GM23338 (cell line): ENCODE data around the gene CAD. TPM values are rescaled to one million over a fixed set of nuclear protein-coding genes. Genes with fewer than 3 reads are reported as not detected.

Experiments
- ATAC-seq: fragments of 200-7000 bp; cut with Tn5 transposase; 3 replicates; pipeline ENCODE4 v1.9.1; 2020
- DNase-seq: peaks from one replicate; pipeline ENCODE4 v3.0.0-alpha.2; 2015; ENCODE audit warnings: low spot score
- H2AFZ ChIP-seq: fragments of 200-600 bp; sonication (generic); 2 replicates; pipeline ENCODE4 v1.8.0; 2016; ENCODE audit warnings: antibody characterized with exemption, mild to moderate bottlenecking, moderate library complexity
- H3F3A ChIP-seq: fragments of 200-600 bp; sonication (generic); replicated peaks from 2 replicates; pipeline ENCODE4 v1.8.0; 2017; ENCODE audit warnings: antibody characterized with exemption, mixed run types, low read depth
- H3K27ac ChIP-seq: fragments of 200-600 bp; sonication (generic); 2 replicates; pipeline ENCODE4 v1.6.1; 2016; ENCODE audit warnings: low read depth
- H3K27me3 ChIP-seq: fragments of 200-600 bp; sonication (generic); 2 replicates; pipeline ENCODE4 v1.8.0; 2016; ENCODE audit warnings: mild to moderate bottlenecking, mixed run types, moderate library complexity; ENCODE audit not compliant: insufficient read depth
- H3K36me3 ChIP-seq: fragments of 200-600 bp; sonication (generic); 2 replicates; pipeline ENCODE4 v1.8.0; 2016; ENCODE audit warnings: mild to moderate bottlenecking; ENCODE audit not compliant: insufficient read depth
- H3K4me1 ChIP-seq: fragments of 200-600 bp; sonication (generic); 2 replicates; pipeline ENCODE4 v1.8.0; 2016; ENCODE audit warnings: mild to moderate bottlenecking, moderate library complexity; ENCODE audit not compliant: insufficient read depth
- H3K4me2 ChIP-seq: fragments of 200-600 bp; sonication (generic); 2 replicates; pipeline ENCODE4 v1.7.1; 2017; ENCODE audit warnings: mixed run types
- H3K4me3 ChIP-seq: fragments of 200-600 bp; sonication (generic); 2 replicates; pipeline ENCODE4 v1.6.1; 2016; ENCODE audit warnings: mixed run types
- H3K79me2 ChIP-seq: fragments of 200-600 bp; sonication (generic); replicated peaks from 2 replicates; pipeline ENCODE4 v1.8.0; 2017; ENCODE audit warnings: mild to moderate bottlenecking; ENCODE audit not compliant: insufficient read depth
- H3K9me2 ChIP-seq: fragments of 200-600 bp; sonication (generic); 2 replicates; pipeline ENCODE4 v1.8.0; 2017; ENCODE audit not compliant: insufficient read depth
- H4K20me1 ChIP-seq: fragments of 200-600 bp; sonication (generic); replicated peaks from 2 replicates; pipeline ENCODE4 v1.8.0; 2017; ENCODE audit warnings: mild to moderate bottlenecking; ENCODE audit not compliant: insufficient read depth
- H3K27ac Mint-ChIP-seq: 2 replicates; pipeline ENCODE4 v1.8.0; 2020; ENCODE audit warnings: inconsistent platforms, mild to moderate bottlenecking, moderate library complexity, mixed read lengths
- H3K27me3 Mint-ChIP-seq: 3 replicates; pipeline ENCODE4 v1.8.0; 2022; ENCODE audit warnings: low read depth, mild to moderate bottlenecking, moderate library complexity, mixed read lengths, inconsistent platforms; ENCODE audit not compliant: insufficient read depth, poor library complexity
- H3K36me3 Mint-ChIP-seq: 3 replicates; pipeline ENCODE4 v1.8.0; 2021; ENCODE audit warnings: low read depth, mild to moderate bottlenecking, inconsistent platforms, moderate library complexity, mixed read lengths
- H3K4me1 Mint-ChIP-seq: 3 replicates; pipeline ENCODE4 v1.8.0; 2020; ENCODE audit warnings: mild to moderate bottlenecking, inconsistent platforms, mixed read lengths
- H3K4me3 Mint-ChIP-seq: 3 replicates; pipeline ENCODE4 v1.8.0; 2021; ENCODE audit warnings: moderate library complexity, mild to moderate bottlenecking, inconsistent platforms, mixed read lengths
- H3K9me3 Mint-ChIP-seq: 3 replicates; pipeline ENCODE4 v1.8.0; 2020; ENCODE audit warnings: moderate library complexity, mild to moderate bottlenecking, inconsistent platforms, mixed read lengths
- CREB1 ChIP-seq: fragments of 250-450 bp; sonication (Bioruptor Pico); IDR thresholded peaks from 2 replicates; pipeline ENCODE4 v1.5.0; 2020; ENCODE audit warnings: low read depth, mild to moderate bottlenecking, moderate library complexity
- EZH2 ChIP-seq: fragments of 200-600 bp; sonication (generic); IDR thresholded peaks from one replicate; pipeline ENCODE4 v1.8.0; 2017; ENCODE audit warnings: antibody characterized with exemption, mild to moderate bottlenecking, low read depth; ENCODE audit not compliant: unreplicated experiment
- EZH2phosphoT487 ChIP-seq: fragments of 200-600 bp; sonication (generic); IDR thresholded peaks from one replicate; pipeline ENCODE4 v1.8.1; 2018; ENCODE audit warnings: antibody characterized with exemption; ENCODE audit not compliant: unreplicated experiment
- JUNB ChIP-seq: IDR thresholded peaks from one replicate; pipeline ENCODE4 v1.6.1; 2016; ENCODE audit warnings: antibody characterized with exemption; ENCODE audit not compliant: unreplicated experiment
- NANOG ChIP-seq: IDR thresholded peaks from 2 replicates; pipeline ENCODE4 v1.6.1; 2016; ENCODE audit warnings: antibody characterized with exemption, borderline replicate concordance
- POLR2AphosphoS5 ChIP-seq: IDR thresholded peaks from 2 replicates; pipeline ENCODE4 v1.6.1; 2016; ENCODE audit warnings: antibody characterized with exemption, low read depth
- STAT1 ChIP-seq: IDR thresholded peaks from one replicate; pipeline ENCODE4 v1.6.1; 2016; ENCODE audit warnings: antibody characterized with exemption; ENCODE audit not compliant: unreplicated experiment
- ZNF114 ChIP-seq: fragments of 250-450 bp; sonication (Bioruptor Pico); IDR thresholded peaks from 2 replicates; pipeline ENCODE4 v1.5.0; 2020; ENCODE audit warnings: mild to moderate bottlenecking, moderate library complexity
- ZNF331 ChIP-seq: fragments of 250-450 bp; sonication (Bioruptor Pico); IDR thresholded peaks from 2 replicates; pipeline ENCODE4 v1.5.0; 2020; ENCODE audit warnings: low read depth, mild to moderate bottlenecking, moderate library complexity
- polyA plus RNA-seq: library from polyadenylated mRNA; unstranded; fragments of >200 nt; fragmentation: Nextera tagmentation; extraction: Ambion mirVana; gene quantifications from 2 replicates; pipeline ENCODE4 v1.2.1, GENCODE V29; 2016
- total RNA-seq: library from RNA; depleted of rRNA; stranded (reverse); fragments of >200 nt; shearing (Covaris generic); gene quantifications from 2 replicates; pipeline ENCODE4 v1.2.3, GENCODE V29; 2014
- TF ChIP-seq, protein P1 (sequence below): IDR thresholded peaks from one replicate; pipeline ENCODE4 v1.6.1; 2018; ENCODE audit warnings: antibody characterized with exemption; ENCODE audit not compliant: unreplicated experiment
- TF ChIP-seq, protein P2 (sequence below): IDR thresholded peaks from 2 replicates; pipeline ENCODE4 v1.6.1; 2016; ENCODE audit warnings: antibody characterized with exemption
- TF ChIP-seq, protein P3 (sequence below): fragments of 250-450 bp; sonication (Bioruptor Pico); IDR thresholded peaks from 2 replicates; pipeline ENCODE4 v1.5.0; 2020; ENCODE audit warnings: mild to moderate bottlenecking, moderate library complexity
- TF ChIP-seq, protein P4 (sequence below), 2 experiments: fragments of 200-600 bp in 1 of 2; sonication (generic) in 1 of 2; conservative IDR thresholded peaks; 2 replicates each; pipeline versions ENCODE4 v1.5.1 to v1.6.1; 2016 to 2017; ENCODE audit warnings: antibody characterized with exemption in 2 of 2, low read depth in 2 of 2, mild to moderate bottlenecking in 2 of 2, moderate library complexity in 1 of 2

The CAD gene
- total and polyA plus RNA-seq, 2 experiments from 2014 or later = 38.1 to 147 TPM

DNA sequence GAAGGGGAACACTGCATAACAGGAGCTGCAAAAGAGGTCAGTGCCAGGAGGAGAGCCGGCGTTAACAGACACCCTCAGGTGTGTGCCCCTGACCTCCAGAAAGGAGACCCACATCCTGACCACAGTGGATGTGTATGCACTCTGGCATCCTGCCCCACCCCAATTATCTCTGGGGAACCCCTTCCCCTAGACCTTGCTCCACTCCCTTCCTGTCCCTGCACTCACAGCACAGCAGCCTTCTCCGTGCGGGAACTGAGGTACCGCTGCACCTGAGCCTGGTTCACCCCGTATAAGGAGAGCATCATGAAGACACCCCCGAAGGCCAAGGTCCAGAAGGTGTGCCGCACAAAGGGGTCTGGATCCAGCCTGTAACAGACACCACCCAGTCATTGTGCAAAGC is 12.6 kb upstream of the CAD start:
- Mint-ChIP-seq H3K27me3 (peaks cover 5% of the 10 kb centered on the region), H3K27ac (no peak overlapping the region), H3K36me3 (peaks cover 92% of the 10 kb centered on the region), H3K4me3 (no peak overlapping the region), H3K9me3 (no peaks in the 10 kb centered on the region), H3K4me1 (peaks cover 11% of the 10 kb centered on the region)
- Histone ChIP-seq H4K20me1 (peaks cover 13% of the 10 kb centered on the region), H3K4me2 (no peak overlapping the region), H3K4me3 (no peak overlapping the region), H3K9me2 (no peaks in the 10 kb centered on the region), H3K79me2 (peaks cover 16% of the 10 kb centered on the region), H2AFZ (no peak overlapping the region), H3K27ac (no peak overlapping the region), H3K4me1 (no peaks in the 10 kb centered on the region), H3K36me3 (peaks cover 48% of the 10 kb centered on the region), H3K27me3 (no peaks in the 10 kb centered on the region), H3F3A (no peaks in the 10 kb centered on the region)
- ATAC-seq (no peak), DNase-seq (no peak)
- no peak for TF ChIP-seq POLR2AphosphoS5
- no peak for TF ChIP-seq ZNF114 (CRISPR knock-in tag)
- TF ChIP-seq STAT1 = no peak
- TF ChIP-seq EZH2phosphoT487 = no peak
- TF ChIP-seq NANOG = no peak
- TF ChIP-seq, protein P1, sequence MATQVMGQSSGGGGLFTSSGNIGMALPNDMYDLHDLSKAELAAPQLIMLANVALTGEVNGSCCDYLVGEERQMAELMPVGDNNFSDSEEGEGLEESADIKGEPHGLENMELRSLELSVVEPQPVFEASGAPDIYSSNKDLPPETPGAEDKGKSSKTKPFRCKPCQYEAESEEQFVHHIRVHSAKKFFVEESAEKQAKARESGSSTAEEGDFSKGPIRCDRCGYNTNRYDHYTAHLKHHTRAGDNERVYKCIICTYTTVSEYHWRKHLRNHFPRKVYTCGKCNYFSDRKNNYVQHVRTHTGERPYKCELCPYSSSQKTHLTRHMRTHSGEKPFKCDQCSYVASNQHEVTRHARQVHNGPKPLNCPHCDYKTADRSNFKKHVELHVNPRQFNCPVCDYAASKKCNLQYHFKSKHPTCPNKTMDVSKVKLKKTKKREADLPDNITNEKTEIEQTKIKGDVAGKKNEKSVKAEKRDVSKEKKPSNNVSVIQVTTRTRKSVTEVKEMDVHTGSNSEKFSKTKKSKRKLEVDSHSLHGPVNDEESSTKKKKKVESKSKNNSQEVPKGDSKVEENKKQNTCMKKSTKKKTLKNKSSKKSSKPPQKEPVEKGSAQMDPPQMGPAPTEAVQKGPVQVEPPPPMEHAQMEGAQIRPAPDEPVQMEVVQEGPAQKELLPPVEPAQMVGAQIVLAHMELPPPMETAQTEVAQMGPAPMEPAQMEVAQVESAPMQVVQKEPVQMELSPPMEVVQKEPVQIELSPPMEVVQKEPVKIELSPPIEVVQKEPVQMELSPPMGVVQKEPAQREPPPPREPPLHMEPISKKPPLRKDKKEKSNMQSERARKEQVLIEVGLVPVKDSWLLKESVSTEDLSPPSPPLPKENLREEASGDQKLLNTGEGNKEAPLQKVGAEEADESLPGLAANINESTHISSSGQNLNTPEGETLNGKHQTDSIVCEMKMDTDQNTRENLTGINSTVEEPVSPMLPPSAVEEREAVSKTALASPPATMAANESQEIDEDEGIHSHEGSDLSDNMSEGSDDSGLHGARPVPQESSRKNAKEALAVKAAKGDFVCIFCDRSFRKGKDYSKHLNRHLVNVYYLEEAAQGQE = no peak
- TF ChIP-seq, protein P2, sequence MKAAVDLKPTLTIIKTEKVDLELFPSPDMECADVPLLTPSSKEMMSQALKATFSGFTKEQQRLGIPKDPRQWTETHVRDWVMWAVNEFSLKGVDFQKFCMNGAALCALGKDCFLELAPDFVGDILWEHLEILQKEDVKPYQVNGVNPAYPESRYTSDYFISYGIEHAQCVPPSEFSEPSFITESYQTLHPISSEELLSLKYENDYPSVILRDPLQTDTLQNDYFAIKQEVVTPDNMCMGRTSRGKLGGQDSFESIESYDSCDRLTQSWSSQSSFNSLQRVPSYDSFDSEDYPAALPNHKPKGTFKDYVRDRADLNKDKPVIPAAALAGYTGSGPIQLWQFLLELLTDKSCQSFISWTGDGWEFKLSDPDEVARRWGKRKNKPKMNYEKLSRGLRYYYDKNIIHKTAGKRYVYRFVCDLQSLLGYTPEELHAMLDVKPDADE = no peak
- TF ChIP-seq, protein P3, sequence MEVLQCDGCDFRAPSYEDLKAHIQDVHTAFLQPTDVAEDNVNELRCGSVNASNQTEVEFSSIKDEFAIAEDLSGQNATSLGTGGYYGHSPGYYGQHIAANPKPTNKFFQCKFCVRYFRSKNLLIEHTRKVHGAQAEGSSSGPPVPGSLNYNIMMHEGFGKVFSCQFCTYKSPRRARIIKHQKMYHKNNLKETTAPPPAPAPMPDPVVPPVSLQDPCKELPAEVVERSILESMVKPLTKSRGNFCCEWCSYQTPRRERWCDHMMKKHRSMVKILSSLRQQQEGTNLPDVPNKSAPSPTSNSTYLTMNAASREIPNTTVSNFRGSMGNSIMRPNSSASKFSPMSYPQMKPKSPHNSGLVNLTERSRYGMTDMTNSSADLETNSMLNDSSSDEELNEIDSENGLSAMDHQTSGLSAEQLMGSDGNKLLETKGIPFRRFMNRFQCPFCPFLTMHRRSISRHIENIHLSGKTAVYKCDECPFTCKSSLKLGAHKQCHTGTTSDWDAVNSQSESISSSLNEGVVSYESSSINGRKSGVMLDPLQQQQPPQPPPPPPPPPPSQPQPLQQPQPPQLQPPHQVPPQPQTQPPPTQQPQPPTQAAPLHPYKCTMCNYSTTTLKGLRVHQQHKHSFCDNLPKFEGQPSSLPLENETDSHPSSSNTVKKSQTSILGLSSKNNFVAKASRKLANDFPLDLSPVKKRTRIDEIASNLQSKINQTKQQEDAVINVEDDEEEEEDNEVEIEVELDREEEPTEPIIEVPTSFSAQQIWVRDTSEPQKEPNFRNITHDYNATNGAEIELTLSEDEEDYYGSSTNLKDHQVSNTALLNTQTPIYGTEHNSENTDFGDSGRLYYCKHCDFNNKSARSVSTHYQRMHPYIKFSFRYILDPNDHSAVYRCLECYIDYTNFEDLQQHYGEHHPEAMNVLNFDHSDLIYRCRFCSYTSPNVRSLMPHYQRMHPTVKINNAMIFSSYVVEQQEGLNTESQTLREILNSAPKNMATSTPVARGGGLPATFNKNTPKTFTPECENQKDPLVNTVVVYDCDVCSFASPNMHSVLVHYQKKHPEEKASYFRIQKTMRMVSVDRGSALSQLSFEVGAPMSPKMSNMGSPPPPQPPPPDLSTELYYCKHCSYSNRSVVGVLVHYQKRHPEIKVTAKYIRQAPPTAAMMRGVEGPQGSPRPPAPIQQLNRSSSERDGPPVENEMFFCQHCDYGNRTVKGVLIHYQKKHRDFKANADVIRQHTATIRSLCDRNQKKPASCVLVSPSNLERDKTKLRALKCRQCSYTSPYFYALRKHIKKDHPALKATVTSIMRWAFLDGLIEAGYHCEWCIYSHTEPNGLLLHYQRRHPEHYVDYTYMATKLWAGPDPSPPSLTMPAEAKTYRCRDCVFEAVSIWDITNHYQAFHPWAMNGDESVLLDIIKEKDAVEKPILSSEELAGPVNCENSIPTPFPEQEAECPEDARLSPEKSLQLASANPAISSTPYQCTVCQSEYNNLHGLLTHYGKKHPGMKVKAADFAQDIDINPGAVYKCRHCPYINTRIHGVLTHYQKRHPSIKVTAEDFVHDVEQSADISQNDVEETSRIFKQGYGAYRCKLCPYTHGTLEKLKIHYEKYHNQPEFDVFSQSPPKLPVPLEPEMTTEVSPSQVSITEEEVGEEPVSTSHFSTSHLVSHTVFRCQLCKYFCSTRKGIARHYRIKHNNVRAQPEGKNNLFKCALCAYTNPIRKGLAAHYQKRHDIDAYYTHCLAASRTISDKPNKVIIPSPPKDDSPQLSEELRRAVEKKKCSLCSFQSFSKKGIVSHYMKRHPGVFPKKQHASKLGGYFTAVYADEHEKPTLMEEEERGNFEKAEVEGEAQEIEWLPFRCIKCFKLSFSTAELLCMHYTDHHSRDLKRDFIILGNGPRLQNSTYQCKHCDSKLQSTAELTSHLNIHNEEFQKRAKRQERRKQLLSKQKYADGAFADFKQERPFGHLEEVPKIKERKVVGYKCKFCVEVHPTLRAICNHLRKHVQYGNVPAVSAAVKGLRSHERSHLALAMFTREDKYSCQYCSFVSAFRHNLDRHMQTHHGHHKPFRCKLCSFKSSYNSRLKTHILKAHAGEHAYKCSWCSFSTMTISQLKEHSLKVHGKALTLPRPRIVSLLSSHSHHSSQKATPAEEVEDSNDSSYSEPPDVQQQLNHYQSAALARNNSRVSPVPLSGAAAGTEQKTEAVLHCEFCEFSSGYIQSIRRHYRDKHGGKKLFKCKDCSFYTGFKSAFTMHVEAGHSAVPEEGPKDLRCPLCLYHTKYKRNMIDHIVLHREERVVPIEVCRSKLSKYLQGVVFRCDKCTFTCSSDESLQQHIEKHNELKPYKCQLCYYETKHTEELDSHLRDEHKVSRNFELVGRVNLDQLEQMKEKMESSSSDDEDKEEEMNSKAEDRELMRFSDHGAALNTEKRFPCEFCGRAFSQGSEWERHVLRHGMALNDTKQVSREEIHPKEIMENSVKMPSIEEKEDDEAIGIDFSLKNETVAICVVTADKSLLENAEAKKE (CRISPR knock-in tag) = no peak
- no peak for TF ChIP-seq ZNF331 (CRISPR knock-in tag)
- TF ChIP-seq EZH2 = no peak
- TF ChIP-seq CREB1 (CRISPR knock-in tag) = no peak
- TF ChIP-seq, protein P4, sequence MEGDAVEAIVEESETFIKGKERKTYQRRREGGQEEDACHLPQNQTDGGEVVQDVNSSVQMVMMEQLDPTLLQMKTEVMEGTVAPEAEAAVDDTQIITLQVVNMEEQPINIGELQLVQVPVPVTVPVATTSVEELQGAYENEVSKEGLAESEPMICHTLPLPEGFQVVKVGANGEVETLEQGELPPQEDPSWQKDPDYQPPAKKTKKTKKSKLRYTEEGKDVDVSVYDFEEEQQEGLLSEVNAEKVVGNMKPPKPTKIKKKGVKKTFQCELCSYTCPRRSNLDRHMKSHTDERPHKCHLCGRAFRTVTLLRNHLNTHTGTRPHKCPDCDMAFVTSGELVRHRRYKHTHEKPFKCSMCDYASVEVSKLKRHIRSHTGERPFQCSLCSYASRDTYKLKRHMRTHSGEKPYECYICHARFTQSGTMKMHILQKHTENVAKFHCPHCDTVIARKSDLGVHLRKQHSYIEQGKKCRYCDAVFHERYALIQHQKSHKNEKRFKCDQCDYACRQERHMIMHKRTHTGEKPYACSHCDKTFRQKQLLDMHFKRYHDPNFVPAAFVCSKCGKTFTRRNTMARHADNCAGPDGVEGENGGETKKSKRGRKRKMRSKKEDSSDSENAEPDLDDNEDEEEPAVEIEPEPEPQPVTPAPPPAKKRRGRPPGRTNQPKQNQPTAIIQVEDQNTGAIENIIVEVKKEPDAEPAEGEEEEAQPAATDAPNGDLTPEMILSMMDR (conservative IDR thresholded peaks at IDR 0.05; ENCODE audit: low read depth in 2 of 2) = no peak
- no peak for TF ChIP-seq JUNB
